ENCODE measurements around the gene PLXNA4.
A peak's percentile ranks its signal among the peaks of the same experiment; 100 is the strongest.

Gene PLXNA4

GRCh38 chr7:132270517-132270916 is 305.8 kb downstream of the PLXNA4 start:
- POLR2A ChIA-PET, result no interaction called here
- no peak overlapping the region for H3K27ac ChIP-seq (ENCODE audit: extremely low read depth, low read depth, low read length)
- no peak overlapping the region for H3K4me3 ChIP-seq (ENCODE audit: low read depth, low read length)
- peaks cover 3% of the 10 kb centered on the region; the same call in 1 of the 2 replicates for H3K4me1 ChIP-seq (ENCODE audit: control insufficient read depth, insufficient read depth, low read length)
- no peaks in the 10 kb centered on the region for H3K36me3 ChIP-seq (ENCODE audit: control insufficient read depth in 2 of 2, insufficient read depth in 1 of 2, low read length in 2 of 2)
- CTCF ChIA-PET, result interaction anchor here (1.3 kb wide), 1 partner anchor 580 kb away, joined by 4 read pairs; no protein-coding TSS in a partner anchor
- TF ChIP-seq ZBTB48 (tag by site-specific recombination; IDR thresholded peaks at IDR 0.05), result no peak
- peak; percentile 95 for TF ChIP-seq REST (tag by site-specific recombination; IDR thresholded peaks at IDR 0.05)
- H3K9me3 ChIP-seq (ENCODE audit: control insufficient read depth, insufficient read depth, low read depth, low read length), result no peaks in the 10 kb centered on the region

GRCh38 chr7:132269718-132270117 is 306.6 kb downstream of the PLXNA4 start:
- CTCF ChIA-PET, result interaction anchor here (0.6 to 0.9 kb wide), 3 partner anchors 26 to 580 kb away, joined by 3 read pairs; no protein-coding TSS in a partner anchor
- Histone ChIP-seq H3K4me3 (ENCODE audit: low read depth, low read length) (no peak overlapping the region), H3K4me1 (ENCODE audit: control insufficient read depth, insufficient read depth, low read length) (no peaks in the 10 kb centered on the region), H3K36me3 (ENCODE audit: control insufficient read depth in 2 of 2, insufficient read depth in 1 of 2, low read length in 2 of 2) (no peaks in the 10 kb centered on the region), H3K27ac (ENCODE audit: extremely low read depth, low read depth, low read length) (no peak overlapping the region), H3K9me3 (ENCODE audit: control insufficient read depth, insufficient read depth, low read depth, low read length) (no peaks in the 10 kb centered on the region)
- POLR2A ChIA-PET, result no interaction called here
- no peak for TF ChIP-seq ZNF580 (tag by site-specific recombination; IDR thresholded peaks at IDR 0.05)
- TF ChIP-seq ZNF518A (tag by site-specific recombination; conservative IDR thresholded peaks at IDR 0.05; ENCODE audit: low read depth), result no peak
- no peak for TF ChIP-seq ZNF747 (tag by site-specific recombination; IDR thresholded peaks at IDR 0.05)
- TF ChIP-seq ZNF391 (tag by site-specific recombination; IDR thresholded peaks at IDR 0.05; ENCODE audit: borderline replicate concordance, low read depth), result no peak
- no peak for TF ChIP-seq ZFP69B (tag by site-specific recombination; IDR thresholded peaks at IDR 0.05)
- TF ChIP-seq WT1 (tag by site-specific recombination; IDR thresholded peaks at IDR 0.05), result no peak
- TF ChIP-seq REST (tag by site-specific recombination; IDR thresholded peaks at IDR 0.05), result peak; percentile 62
- no peak for TF ChIP-seq ZNF10 (tag by site-specific recombination; IDR thresholded peaks at IDR 0.05)
- no peak for TF ChIP-seq HIC1 (tag by site-specific recombination; IDR thresholded peaks at IDR 0.05)

Measured in HEK293 (cell line).